ENCODE measurements around the gene TNRC18. TPM values are rescaled to one million over a fixed set of nuclear protein-coding genes. Genes with fewer than 3 reads are reported as not detected.

Gene TNRC18
- total and polyA plus RNA-seq, 2 donors (not counting 3 experiments of a cell fraction or from before 2014, with no cell fraction given), result 14.8 to 64.6 TPM

- dilution Hi-C loops (cut with MboI; ENCODE audit: extremely low pct_ligation_motif_present, low sequenced_read_pairs), result no loop called here
- no peak overlapping the region for H2AFZ ChIP-seq (ENCODE audit: low read depth, low read length)
- H3K9me1 ChIP-seq (replicated peaks; ENCODE audit: control insufficient read depth, extremely low read depth, insufficient read depth, low read length), result no peaks in the 10 kb centered on the region
- intact Hi-C loops (cut with micrococcal nuclease), result no loop called here
- H3K36me3 ChIP-seq (ENCODE audit: control insufficient read depth in 2 of 2, extremely low read depth in 1 of 2, insufficient read depth in 2 of 2, low read length in 2 of 2), result peaks cover 0 to 34% of the 10 kb centered on the region in 2 experiments
- FAIRE-seq, result no peak
- POLR2A ChIA-PET, result no interaction called here
- DNase-seq (ENCODE audit: low read depth, low spot score), result no peak
- no peaks in the 10 kb centered on the region for H3K4me1 ChIP-seq (ENCODE audit: control insufficient read depth, extremely low read depth, insufficient read depth, low read length)
- no TSS peak for BruUV-seq (replicated peaks)
- H3K4me2 ChIP-seq (ENCODE audit: insufficient read depth, low read length), result no peak overlapping the region
- H3K79me2 ChIP-seq (ENCODE audit: control insufficient read depth, insufficient read depth, low read length), result peaks cover 8% of the 10 kb centered on the region
- no peak overlapping the region for H3K4me3 ChIP-seq (replicated peaks in 1 of 3; ENCODE audit: insufficient read depth in 1 of 3, low read depth in 1 of 3, low read length in 3 of 3)
- no peak overlapping the region for H3K27ac ChIP-seq (ENCODE audit: insufficient read depth, low read depth, low read length)
- no peak overlapping the region for H3K9ac ChIP-seq (replicated peaks; ENCODE audit: extremely low read depth, insufficient read depth, low read length)
- TF ChIP-seq FOS (IDR thresholded peaks at IDR 0.05; ENCODE audit: borderline replicate concordance, insufficient read depth, low read length) (no peak), CTCF (IDR thresholded peaks at IDR 0.05; ENCODE audit: extremely low read depth in 1 of 2, insufficient read depth in 1 of 2, low read depth in 1 of 2, low read length in 2 of 2) (no peak), JUN (IDR thresholded peaks at IDR 0.05; ENCODE audit: borderline replicate concordance, insufficient read depth, insufficient read length, low read depth) (no peak), EZH2 (IDR thresholded peaks at IDR 0.05; ENCODE audit: borderline replicate concordance, low read depth, low read length, severe bottlenecking) (no peak), MYC (IDR thresholded peaks at IDR 0.05; ENCODE audit: low read depth, low read length) (no peak), POLR2A (IDR thresholded peaks at IDR 0.05; ENCODE audit: low read depth, low read length) (no peak), POLR2AphosphoS5 (IDR thresholded peaks at IDR 0.05; ENCODE audit: insufficient read depth, low read depth, low read length) (no peak), GATA2 (IDR thresholded peaks at IDR 0.05; ENCODE audit: insufficient read depth, insufficient read length, low read depth, low read length) (no peak), MAX (IDR thresholded peaks at IDR 0.05; ENCODE audit: insufficient read depth, insufficient read length) (no peak)
- H4K20me1 ChIP-seq (replicated peaks; ENCODE audit: control insufficient read depth, extremely low read depth, insufficient read depth, low read length), result no peaks in the 10 kb centered on the region
- no peaks in the 10 kb centered on the region for H3K9me3 ChIP-seq (replicated peaks; ENCODE audit: control insufficient read depth, insufficient read depth, low read length)
- H3K27me3 ChIP-seq (ENCODE audit: control insufficient read depth in 2 of 2, insufficient read depth in 2 of 2, low read length in 2 of 2), result no peaks in the 10 kb centered on the region
- CTCF ChIA-PET, result interaction anchor here (1.4 kb wide), 1 partner anchor 121 kb away, joined by 6 read pairs; no protein-coding TSS in a partner anchor
These were observed 62.0 kb downstream of the TNRC18 start for GRCh38 chr7:5361446-5362127.
